ENCODE measurements around the gene SUMO2.
"Not testable (repeated sequence)": the region's sequence is repeated elsewhere in the genome, so short reads cannot be mapped to it uniquely, and the experiment has no call there.

- TF ChIP-seq POLR2A, POLR2AphosphoS5, POU2F2 (IDR thresholded peaks at IDR 0.05; ENCODE audit: low read depth, low read length): not testable (repeated sequence)
These were observed 18.2 kb downstream of the SUMO2 start for GRCh38 chr17:75164606-75165005.
